NCI-H2029 (cell line): ENCODE measurements around the gene AFDN.

Experiments used
- DNase-seq: peaks from one replicate; lab custom pipeline; 2025; lab: John Stamatoyannopoulos, UW

AFDN gene, protein sequence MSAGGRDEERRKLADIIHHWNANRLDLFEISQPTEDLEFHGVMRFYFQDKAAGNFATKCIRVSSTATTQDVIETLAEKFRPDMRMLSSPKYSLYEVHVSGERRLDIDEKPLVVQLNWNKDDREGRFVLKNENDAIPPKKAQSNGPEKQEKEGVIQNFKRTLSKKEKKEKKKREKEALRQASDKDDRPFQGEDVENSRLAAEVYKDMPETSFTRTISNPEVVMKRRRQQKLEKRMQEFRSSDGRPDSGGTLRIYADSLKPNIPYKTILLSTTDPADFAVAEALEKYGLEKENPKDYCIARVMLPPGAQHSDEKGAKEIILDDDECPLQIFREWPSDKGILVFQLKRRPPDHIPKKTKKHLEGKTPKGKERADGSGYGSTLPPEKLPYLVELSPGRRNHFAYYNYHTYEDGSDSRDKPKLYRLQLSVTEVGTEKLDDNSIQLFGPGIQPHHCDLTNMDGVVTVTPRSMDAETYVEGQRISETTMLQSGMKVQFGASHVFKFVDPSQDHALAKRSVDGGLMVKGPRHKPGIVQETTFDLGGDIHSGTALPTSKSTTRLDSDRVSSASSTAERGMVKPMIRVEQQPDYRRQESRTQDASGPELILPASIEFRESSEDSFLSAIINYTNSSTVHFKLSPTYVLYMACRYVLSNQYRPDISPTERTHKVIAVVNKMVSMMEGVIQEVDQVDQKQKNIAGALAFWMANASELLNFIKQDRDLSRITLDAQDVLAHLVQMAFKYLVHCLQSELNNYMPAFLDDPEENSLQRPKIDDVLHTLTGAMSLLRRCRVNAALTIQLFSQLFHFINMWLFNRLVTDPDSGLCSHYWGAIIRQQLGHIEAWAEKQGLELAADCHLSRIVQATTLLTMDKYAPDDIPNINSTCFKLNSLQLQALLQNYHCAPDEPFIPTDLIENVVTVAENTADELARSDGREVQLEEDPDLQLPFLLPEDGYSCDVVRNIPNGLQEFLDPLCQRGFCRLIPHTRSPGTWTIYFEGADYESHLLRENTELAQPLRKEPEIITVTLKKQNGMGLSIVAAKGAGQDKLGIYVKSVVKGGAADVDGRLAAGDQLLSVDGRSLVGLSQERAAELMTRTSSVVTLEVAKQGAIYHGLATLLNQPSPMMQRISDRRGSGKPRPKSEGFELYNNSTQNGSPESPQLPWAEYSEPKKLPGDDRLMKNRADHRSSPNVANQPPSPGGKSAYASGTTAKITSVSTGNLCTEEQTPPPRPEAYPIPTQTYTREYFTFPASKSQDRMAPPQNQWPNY (N-terminal part only)

DNA sequence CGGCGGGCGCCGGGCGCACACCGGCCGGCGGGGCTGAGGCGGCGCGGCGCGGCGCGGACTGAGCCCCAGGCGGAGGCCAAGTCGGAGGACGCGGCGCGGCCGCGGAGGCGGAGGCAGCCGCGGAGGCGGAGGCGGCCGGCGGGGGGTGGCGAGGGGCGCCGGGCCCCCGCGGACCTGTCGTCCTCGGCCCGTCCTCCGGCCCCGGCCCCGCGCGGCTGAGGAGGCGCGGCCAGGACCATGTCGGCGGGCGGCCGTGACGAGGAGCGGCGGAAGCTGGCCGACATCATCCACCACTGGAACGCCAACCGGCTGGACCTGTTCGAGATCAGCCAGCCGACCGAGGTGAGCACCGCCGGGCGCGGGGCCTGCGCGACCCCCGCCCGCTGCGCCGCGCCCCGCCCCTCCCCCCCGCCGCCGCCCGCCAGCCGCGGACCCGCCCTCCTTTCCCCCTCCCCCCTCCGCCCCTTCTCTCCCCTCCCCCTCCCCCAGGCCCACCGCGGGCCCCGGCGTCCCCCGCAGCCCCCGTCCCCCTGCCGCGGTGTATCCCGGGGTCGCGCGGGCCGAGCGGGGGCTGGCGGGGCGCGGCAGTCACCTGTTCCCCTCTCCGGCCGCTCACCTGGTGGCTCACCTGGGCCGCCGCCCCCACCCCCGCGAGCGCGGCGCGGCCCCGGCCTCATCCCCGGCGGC is at the start of gene AFDN:
AFDN (plus strand) TSS at position 16 of the 687 bp plus-strand sequence; CDS start at position 238, 222 bp downstream.
- no peak for DNase-seq

DNA sequence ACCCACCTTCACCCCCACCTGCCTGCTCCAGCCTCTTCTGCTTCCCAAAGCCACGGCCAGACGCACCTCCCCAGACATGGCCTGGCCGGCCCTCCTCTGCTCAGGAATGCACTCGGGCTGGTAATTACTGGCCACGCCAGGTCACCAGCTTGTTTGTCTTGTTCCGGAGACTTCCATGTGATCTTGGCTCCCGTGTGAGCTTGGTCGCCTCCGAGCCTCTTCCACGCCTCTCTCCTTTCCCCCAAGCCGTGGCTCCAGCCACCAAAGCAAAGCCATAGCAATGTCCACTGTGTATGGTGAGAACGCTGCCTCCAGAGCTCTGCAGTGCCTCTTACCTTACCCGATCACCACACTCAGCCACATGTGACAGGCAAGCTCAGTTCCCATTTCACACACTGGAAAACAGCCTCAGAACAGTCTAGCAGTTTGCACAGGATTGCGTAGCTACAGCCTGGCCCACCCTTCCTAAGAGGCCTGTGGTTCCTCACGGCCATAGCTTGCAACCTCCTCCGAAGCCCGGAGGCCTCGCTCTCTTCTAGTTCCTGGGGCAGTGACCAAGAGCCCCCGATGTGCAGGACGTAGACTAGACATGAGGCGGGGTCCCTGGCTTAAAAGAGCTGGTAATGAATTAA is 48.1 kb upstream of the AFDN start:
- DNase-seq = no peak

DNA sequence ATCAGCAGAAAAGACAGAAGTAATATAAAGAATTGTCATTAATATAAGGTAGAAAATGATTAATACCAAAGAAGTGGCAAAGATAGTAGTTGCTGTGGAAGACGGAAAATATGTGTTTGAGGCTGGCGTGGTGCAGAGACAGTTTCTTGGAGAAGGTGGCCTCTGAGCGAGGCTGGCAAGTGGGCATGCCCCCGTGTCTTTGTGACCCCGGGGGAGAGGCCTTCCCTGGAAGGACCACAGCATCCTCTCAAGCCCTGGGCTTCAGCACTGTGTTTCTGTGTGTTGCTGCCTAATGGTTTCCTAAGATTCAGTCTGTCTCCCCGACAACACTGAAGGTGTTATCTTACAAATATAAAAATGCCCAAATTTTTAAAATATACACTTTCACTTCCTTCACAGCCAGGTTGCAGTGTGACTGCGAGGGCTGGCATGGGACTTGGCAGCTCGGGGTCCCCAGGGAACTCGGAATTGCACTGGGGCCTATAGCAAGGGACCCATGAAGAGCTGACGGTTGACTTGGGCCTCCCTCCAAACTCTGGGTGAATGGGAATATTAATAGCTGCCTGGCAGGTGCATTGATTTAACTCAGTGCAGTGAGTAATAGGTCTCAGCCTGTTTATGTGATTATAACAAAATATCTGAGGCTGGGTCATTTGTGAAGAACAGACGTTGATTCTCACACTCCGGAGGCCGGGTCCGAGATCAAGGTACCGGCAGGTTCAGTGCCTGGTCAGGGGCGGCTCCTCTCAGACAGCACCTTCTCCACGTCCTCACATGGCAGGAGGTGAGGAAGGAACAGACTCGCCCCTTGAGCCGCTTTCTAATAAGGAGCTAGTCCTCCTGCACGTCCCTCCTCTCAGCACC is 47.4 kb upstream of the AFDN start:
- no peak for DNase-seq

DNA sequence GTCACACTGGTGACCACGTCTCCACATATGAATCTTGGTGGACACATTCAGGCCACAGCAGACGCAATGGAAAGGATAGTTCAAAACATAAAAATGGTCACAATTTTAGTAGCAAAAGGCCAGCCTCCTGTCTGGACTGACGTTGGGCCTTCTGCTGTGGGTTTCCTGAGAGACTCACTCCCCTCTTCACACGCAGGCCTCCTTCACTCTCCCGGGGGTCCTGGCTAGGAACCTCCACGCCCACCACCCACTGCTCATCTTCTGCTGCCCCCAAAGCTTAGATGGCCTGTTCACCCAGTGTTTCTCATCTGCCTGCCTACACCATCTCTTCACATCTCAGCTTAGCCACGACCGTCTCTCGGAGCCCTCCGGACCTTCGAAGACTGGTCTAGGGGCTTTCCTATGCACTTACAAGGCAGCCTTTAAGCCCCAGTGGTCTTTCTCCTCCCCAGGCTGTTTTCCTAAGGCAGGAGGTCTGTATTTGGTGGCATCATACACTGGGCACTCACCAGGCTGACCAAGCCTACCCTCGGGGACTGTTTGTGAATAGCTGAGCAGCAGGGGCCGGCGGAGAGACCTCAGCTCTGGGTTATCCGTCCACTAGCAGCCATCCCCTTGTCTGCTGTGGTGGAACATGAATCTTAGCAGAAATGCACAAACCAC is 46.6 kb upstream of the AFDN start:
- DNase-seq = no peak

DNA sequence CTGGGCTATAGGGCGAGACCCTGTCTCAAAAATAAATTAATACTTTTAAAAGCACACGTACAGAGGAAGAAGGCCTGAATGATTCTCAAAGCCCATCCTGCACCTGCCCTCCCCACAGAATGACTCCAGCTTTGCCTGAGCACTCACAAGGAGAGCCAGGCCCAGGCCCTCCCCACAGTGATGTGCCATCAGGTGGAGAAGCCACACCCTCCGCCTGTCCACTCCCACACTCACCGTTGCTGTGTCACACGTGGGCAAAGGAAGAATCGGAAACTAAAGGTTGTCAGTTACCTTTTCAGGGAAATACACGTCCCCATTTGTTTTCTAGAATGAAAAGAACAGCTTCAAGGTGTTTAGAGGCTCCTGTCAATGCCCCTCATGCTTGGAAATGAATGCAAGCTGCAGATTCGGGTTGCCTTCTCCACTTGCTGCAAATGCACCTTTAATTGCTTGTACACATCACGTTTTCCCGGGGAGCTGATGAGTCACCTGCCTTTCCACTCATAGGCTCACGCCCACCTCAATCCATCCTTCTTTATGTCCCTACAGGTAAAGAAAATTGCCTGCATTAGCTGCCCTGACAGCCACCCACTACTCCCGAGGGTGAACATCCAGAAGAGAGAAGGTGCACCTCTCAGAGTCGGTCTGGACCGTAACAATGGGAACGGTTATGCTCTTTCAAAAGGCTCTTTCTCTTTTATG is 45.5 kb upstream of the AFDN start:
- DNase-seq = no peak

DNA sequence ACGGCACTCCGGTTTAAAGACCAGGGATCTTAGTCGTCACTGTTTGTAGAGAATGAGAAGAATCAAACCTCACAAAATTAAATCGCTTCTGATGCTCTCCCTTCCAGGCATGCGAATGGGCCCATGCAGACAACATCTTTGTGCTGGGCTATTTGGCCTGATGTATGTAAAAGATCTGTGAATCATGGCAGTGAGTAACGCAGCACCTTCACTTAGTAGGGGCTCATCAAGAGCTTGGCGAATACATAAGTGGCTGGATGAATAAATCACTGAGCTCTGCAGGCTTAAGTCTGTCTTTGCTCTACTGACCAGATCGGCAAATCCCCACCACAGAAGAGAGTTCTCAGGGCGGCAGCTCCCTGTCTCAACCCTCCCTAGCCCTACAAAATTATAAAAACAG is 44.8 kb upstream of the AFDN start:
- no peak for DNase-seq

DNA sequence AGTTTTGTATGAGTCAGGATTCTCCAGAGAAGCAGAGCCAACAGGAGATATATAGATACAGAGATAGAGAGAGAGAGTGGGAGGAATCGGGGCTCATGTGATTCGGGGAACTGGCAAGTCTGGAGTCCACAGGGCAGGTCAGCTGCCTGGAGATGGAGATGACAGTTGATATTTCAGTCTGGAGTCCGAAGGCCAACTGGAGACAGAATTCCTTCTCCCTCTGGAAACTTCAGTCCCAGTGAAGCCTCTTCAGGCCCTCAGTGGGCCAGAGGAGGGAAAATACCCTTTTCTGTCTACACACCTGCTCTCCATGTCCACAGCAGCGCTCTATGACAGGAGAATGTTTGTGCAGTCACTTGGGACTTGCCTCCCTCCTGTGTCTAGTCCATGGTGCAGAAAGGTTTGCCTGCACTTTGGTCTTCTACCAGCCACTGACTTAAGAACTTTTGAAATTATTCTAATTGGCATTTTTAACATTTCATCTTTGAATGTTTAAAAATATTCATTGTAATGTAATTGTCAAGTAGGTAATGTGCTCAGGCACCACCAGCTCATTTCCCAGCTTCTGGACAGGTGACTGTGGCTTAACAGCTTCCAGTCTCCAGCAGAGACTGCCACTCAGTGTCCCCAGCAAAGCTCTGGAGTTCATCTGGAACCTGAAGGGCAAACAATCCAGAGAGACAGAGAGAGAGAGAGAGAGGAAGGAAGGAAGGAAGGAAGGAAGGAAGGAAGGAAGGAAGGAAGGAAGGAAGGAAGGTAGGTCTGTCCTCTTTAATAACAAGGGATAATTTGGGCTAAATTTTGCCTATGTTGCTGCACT is 43.8 kb upstream of the AFDN start:
- no peak for DNase-seq

DNA sequence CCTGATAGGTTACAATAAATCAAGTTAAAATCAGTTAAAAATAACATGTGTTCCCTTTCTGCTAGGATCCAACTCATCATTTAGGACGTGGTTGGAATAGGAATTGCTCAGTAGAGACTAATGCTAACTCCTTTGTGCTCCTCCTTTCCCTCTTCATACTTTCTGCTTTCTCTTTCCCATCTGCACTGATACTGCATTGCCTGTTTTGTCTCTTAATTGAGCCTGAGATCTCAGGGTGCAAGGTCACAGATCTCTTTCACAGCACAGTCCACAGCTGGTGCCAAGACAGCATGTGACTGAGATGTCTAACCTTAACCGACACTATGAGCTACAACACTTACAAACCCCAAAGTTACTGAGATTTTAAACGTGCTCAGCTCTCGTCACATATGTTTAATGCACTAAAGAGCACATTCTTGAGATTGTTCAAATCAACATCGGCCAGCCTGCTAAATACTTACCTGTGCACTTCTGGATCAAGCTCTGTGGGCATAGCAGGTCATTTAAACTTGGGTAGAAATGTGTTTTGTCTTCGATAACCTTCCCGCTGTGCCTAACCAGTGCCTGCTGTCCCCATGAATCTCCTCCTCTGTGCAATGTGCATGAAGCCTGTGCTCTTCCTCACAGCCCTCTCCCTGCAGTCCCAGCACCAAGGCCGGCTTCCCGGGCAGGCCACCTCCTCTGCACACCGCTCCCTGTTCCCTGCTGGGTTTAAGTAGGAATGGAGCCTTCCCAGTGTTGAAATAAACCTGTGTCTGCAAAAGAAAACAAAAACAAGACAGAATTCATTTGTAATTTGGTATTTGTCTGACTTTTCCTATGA is 39.6 kb upstream of the AFDN start:
- no peak for DNase-seq

DNA sequence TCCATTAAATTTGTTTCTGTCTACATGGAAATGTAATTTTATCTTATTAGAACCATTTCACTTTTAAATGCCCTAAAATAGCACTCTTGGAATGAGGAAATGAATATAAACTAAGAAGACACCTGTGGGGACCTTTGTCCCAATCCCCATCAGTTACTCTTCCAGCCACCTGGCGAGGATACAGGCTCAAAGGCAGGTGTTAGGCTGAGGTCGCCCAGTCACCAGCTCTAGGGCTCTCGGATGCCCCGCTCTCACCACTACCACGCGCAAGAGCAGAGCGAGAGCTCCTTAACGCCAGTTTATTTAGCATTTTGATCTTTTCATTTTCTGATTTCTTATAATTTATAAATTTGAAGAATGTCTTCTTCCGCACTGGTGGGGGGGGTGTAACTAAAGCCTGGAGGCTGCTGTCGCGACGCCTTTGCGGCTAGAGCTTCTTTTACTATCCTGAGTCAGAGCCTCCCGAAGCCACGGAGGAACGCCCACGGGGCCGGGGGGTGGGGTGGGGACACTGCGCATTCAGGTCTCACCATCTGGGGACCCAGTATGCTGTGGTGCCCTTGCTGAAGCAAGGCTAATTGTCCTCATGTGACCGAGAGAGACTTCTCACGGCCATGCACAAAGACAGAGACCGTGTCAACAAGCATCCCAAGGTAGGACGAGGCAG is 38.7 kb upstream of the AFDN start:
- DNase-seq = no peak

DNA sequence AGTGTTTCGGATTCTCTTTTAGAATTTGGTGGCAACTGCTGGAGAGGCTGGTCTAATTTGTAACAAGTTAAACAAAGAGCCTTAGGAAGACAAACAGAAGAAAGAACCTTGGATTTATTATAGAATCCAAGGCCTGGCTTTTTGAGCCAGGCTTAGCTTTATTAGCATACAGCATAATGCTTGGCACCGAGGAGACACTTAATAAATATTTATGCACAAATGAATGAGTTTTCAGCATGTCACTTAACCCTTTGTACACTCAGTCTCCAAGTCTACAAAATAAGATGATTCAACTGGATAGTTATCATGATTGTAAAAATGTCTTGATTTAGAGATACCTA is 38.2 kb upstream of the AFDN start:
- no peak for DNase-seq

DNA sequence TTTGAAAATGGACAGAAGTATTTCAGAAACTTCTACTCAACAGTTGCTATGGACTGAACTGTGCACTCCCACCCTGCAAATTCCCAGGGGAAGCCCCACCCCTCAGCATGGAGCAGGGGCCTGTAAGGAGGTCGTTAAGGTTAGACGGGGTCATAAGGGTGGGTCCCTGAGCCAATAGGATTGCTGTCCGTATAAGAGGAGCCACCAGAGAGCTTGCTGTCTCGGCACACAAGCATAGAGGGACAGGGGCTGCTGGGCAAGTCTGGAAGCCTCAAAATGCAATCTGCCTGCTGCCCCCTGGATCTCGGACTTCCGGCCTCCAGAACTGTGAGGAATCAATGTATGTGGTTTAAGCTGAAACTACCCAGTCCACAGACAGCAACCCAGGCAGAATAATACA is 37.4 kb upstream of the AFDN start:
- DNase-seq = no peak

DNA sequence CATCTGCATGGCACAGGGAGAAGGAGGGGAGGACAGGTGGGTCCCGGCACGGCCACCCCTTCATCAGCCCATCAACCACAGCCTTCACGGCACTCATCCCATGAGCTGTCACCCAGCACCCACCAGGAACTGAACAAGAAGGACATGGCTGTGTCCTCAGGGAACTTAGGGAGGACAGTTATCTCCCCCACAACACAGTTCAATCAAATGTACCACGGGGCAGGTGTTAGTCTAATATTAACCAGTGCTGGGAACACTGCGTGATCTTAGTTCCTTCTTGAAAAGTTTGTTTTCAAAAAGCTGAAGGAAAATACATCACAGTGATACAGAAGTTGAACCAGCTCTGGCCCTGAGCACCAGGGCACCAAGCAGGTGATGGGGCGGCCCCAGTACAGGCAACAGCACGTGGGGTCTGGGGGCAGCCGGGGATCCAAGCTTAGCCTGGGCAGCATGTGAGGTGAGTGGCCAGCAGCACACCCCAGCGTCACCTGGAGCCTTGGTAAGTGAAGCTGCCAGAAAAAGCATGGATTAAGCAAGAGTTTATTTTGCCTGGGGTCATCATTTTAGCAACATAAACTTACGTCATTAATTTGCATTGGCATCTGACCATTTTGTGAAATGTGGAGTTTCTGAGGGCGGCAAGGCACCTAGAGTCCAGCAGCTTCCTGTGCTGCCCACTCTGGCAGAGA is 35.5 kb upstream of the AFDN start:
- DNase-seq = no peak

DNA sequence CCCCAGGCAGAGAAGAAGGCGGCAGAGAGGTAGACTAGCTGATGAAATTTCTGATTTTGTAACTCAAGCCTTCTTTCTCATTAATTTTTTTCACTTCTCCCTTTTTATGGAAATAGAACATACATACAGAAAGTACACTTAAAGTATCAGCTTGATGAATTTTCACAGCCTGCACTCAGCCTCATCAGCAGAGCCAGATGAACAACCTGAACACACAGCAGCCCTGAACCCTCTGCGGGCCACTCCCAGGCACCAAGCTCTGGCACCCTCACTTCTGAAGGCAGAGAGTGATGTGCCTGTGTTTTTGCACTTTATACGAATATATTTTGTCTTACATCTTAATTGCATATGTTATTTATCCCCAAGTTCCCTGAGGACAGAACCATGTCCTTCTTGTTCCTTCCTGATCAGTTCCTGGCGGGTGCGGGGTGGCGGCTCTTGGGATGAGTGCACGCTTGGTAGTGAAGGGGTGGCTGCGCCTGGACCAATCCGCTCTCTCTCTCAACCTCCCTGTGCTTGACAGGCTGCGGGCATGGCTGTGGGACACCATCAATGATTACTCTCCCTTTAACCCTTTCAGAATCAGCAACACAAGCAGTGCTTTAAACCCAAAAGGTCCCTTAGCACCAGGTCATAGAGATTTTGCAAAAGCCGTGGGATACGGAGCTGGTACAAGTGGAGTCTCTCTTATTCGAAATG is 34.8 kb upstream of the AFDN start:
- no peak for DNase-seq

DNA sequence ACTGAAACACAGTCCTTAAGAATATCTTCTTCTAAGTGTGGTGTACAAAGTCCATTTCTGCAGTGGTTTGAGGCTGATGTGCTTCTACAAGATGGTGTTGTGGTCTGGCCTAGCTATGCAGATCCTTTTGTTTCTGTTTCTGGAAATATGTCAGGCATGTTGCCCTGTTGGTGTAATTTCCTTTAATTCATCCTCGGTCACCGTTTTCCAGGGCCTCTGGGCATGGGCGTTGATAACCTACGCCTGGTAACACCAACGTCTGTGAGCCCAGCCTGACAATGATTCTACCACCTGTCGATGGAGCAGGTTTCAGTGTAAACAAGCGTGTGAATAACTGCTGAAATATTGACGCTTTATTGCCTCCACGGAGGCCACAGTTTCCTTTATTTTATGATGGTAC is 33.3 kb upstream of the AFDN start:
- DNase-seq = no peak
